Activated CD4-positive, CD25-positive, alpha-beta regulatory T cell treated with anti-CD3 and anti-CD28 coated beads, Interleukin-2, amount 50 U/mL, for 72 hours (primary cell): ENCODE measurements around the gene GRIK1.

Source experiments
- DNase-seq: peaks from one replicate; pipeline ENCODE4 v3.0.0; 2021

GRIK1 gene

GRCh38 chr21:29771491-29772066 lies 168.2 kb downstream of the GRIK1 start:
- DNase-seq = no peak

DNA sequence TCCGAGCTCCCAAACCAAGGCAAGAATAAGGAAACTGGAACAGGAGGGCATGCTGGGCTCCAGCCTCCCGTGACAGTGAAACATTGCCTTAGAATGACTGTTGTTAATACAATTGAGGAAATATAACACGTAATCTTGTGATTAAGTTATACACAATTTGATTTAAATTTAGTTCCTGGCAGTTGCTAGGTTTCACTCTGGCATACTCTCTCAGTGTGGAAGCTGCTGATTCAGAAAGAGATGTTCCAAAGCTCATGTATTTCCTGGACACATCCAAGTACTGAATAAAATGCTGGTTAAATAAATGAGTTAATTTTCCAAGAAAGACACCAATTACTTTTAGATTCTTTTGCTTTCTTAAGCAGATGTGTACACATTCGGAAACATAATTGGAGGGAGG lies 176.1 kb downstream of the GRIK1 start:
- DNase-seq = no peak

DNA sequence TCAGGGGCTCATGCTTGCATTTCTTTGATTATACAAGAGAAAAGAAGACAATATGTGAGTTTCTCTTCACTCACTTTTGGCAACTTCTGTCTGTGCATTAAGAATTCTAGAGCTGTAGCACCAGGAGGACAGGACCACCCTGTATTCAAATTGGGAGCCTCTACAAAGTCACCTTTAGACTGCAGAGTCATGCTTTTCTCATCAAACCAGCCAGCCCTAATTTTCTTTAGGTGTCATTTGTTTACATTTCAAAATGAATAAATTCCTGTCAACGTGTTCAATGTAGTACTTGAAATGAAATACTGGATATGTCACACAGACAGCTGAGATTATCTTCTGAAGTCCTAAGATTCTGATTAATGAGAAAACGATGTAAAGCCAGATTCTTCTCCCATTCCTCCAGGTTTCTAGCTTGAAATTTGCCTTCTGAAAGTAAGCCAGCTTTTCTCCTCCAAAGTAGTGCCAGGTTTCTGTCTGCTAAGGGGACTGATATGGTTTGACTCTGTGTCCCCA lies 177.2 kb downstream of the GRIK1 start:
- no peak for DNase-seq

DNA sequence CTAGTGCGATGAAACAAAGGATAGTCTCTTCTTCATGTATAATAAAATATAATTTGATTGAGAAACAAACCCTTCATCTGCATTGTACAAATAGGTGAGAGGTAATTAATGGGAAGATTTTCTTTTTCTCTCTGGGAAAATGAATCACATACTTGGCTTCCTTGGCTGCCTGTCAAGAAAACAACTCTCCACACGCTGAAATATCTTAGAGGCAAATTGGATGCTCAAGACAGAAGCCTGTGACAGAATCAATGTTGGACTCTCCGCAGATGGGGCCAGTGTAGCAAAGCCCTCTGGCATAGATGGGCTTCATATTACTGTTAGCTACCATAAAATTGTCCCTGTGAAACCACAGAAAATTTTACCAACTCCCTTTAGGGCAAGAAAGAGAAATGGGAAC lies 186.6 kb downstream of the GRIK1 start:
- DNase-seq = no peak

- no peak for DNase-seq
Measured at GRCh38 chr21:29751473-29752185, 188.2 kb downstream of the GRIK1 start.

GRCh38 chr21:29749957-29750356 lies 189.8 kb downstream of the GRIK1 start:
- no peak for DNase-seq

- DNase-seq = no peak
Measured at GRCh38 chr21:29749223-29749622, 190.6 kb downstream of the GRIK1 start.

DNA sequence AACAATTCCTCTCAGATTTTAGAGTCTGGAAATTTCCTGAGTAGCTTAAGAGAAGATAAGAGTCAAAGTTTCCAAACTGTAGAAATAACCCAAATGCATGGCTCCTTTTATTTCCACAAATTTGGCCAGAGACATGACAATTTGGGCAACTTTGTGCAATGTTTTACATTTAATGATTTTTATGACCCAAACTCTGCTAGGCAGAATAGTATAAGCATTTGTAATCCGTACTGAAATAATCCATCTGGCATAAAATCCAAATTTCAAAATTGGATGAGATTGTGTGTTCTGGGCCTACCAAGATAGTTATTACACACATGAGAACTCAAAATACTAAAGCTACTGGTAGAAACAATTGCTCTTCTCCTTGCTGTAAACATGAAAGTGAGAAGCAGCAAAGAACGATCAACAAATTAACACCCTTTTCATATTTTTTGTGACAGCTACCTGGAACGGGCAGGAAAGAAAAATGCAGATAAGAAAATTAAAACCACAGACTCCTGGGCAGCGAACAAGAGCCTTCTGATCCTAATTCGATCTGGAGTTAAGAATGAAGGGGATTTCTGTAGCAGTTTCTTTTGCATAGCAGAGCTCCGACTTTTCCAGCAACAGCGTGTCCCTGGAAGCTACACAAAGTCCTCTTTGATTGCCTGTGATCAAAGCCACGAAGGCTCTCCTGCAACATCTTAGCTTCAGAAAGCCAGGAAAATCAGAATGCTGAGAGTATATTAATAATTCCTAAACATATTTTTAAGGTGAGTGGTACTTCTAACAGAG lies 191.2 kb downstream of the GRIK1 start:
- no peak for DNase-seq

GRCh38 chr21:29741761-29742160 lies 198.0 kb downstream of the GRIK1 start:
- DNase-seq = no peak

- DNase-seq = no peak
Measured at GRCh38 chr21:29739176-29739575, 200.6 kb downstream of the GRIK1 start.

- no peak for DNase-seq
Measured at GRCh38 chr21:29738730-29739129, 201.1 kb downstream of the GRIK1 start.

DNA sequence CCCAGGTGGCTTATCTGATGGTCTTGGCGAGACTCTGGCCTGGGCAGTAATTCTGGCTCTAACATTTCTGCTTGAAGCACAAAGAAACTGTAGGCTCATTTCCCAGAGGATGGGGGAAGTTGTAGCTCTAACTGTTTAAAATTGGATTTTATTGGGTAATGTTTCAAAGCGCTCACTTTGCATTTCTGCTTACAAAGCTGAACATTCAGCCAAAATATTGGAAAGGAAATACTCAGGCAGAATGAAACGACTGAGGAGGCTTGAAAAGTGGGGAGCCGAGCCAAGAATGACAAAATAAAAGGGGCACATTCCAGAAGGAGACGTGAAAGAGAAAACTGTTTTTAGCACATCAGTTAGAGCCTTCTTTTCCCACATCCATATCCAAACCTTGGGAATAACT lies 202.6 kb downstream of the GRIK1 start:
- DNase-seq = no peak

DNA sequence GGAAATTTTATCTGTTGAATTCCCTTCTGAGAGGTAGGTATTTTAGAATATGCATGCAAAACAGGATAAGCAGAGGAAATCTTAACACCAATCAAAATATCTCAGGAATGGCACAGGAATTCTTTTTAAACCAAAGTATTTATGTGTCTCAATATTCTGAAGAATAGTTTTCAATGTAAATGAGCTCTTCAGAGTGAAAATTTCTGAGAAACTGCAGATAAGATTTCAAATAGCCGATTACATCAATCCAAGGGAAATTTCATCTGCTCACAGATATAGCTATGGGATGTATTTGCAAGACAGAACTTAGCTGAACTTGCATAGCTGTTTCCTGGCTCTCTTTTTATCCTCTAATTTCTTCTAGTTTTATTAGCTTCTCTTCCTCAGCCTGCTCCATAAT lies 209.5 kb downstream of the GRIK1 start:
- no peak for DNase-seq

GRCh38 chr21:29726044-29726443 lies 213.8 kb downstream of the GRIK1 start:
- no peak for DNase-seq

DNA sequence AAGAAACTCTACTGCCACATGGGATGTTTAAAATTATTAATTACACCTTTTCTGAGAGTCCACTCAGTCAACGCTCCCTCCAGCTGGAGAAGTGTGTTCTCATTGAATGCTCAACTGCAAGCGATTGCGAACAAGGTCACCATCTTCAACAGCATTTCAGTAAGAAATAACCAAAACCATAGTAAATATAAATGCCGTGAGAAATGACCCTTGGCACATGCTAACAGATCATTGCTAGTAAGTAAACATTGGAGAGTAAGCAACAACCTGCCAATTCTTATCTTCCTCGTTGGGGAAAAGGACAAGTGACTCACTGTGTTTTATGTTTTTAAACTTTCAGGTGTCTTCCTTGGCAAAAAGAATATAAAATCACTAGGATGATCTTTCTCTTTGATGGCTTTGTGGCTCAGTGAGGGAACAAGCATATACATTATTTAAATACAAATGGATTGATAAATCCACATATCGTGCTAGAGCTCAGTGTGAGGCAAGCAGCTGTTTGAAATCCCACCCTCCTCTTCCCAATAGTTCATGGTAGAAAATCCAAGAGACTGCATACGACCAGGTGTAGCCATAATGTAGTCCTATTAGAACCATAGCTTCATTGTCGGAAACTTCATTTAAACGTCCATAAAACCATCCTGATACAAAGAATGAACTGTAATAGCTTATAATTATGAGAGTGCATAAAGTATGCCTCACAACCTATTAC lies 214.6 kb downstream of the GRIK1 start:
- DNase-seq = no peak

GRCh38 chr21:29721964-29722363 lies 217.8 kb downstream of the GRIK1 start:
- no peak for DNase-seq

DNA sequence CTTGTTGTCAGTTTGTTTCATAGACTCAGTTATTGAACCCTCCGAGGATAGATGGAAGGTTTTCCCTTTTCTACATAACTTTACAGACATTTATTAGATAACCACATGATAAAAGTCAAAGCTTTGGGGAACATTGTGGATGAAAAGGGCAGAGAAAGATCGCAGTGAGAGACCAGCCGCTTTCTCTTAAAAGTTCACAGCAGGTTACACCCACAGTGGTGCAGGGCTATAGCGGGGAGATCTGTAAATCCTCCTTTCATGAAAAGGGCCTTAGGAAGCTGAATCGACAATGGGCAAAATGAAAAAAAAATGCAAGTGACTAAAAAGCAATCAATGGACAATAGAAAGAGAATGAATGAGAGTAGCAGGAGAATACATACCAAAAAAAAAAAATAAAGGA lies 218.6 kb downstream of the GRIK1 start:
- no peak for DNase-seq

GRCh38 chr21:29719521-29719920 lies 220.3 kb downstream of the GRIK1 start:
- no peak for DNase-seq

GRCh38 chr21:29718081-29718815 lies 221.5 kb downstream of the GRIK1 start:
- DNase-seq = no peak

DNA sequence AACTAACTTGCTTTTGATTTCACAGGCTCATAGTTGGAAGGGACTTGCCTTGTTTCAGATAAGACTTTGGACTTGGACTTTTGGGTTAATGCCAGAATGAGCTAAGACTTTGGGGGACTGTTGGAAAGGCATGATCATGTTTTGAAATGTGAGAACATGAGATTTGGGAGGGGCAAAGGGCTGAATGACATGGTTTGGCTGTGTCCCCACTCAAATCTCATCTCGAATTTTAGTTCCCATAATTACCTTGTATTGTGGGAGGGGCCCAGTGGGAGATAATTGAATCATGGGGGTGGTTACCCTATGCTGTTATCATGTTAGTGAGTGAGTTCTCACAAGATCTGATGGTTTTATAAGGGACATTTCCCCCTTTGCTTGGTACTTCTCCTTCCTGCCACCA lies 222.1 kb downstream of the GRIK1 start:
- DNase-seq = no peak

GRCh38 chr21:29716753-29717152 lies 223.0 kb downstream of the GRIK1 start:
- DNase-seq = no peak

DNA sequence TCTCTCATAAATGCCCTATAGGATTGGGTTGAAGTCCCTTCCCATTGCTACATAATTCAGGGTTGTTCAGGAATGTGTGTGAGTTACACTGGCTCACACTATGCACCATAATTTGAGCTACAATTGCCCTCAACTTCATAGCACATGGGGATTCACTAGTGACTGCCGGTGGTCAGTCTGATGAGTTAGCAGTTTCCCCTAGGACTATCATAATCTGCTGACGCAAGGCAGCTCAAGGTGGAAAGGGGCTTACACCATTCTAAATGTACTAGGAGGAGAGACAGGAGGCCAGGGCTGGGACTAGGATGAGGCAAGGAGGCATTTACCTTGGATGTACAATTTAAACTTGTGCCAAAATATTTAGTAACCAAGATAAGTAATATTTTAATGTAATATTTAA lies 224.7 kb downstream of the GRIK1 start:
- no peak for DNase-seq

DNA sequence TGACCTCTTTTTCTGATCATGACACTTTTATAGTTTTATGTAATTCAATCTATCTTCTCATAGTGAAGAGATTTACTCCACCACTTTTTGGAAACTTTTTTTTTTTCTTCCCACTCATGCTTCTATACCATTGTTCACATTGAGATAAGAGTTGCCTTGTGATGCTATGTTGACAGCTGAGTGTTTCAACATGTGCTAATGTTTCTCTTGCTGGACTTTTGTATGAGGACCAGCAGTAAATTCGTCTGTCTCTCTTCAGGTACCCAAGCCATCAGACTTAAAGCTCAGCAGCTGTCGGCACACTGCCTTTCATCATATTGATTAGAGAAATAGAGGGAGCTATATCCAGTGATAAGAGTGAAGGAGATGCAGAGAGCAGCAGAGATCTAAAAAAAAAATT lies 227.0 kb downstream of the GRIK1 start:
- DNase-seq = no peak
